Measurements from ENCODE around the gene ADGRB3. TPM values are rescaled to one million over a fixed set of nuclear protein-coding genes. Genes with fewer than 3 reads are reported as not detected.

Gene ADGRB3
- total RNA-seq, 1 donor from 2014 or later = 3.5 TPM

DNA sequence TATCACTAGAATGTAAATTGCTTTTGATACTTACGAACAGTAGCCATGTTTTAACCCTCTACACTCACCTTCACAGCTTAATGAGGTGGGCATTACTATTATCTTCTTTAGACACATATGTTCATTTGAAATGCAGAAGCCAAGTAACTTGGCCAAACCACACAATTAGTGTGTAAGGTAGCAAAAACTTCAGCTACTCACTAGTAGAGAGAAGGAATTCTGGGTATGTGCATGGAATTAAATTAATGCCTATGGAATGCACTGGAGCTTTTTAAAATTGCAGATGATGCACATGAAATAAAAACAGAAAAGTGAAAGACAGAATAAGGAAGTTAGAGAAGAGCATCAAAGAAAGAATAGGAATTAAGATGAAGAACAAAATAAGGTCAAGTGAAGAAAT is 494.0 kb downstream of the ADGRB3 start:
- no peaks in the 10 kb centered on the region for H3K36me3 ChIP-seq
- no peak overlapping the region for H3K4me3 ChIP-seq
- H3K27me3 ChIP-seq = no peaks in the 10 kb centered on the region
- intact Hi-C loops (cut with DNase I) = no loop called here
- no peak overlapping the region for H3K27ac ChIP-seq
- H3K9me3 ChIP-seq = no peaks in the 10 kb centered on the region
- ATAC-seq (no peak), DNase-seq (no peak)
- H3K4me1 ChIP-seq = no peaks in the 10 kb centered on the region
- TF ChIP-seq, protein P1, sequence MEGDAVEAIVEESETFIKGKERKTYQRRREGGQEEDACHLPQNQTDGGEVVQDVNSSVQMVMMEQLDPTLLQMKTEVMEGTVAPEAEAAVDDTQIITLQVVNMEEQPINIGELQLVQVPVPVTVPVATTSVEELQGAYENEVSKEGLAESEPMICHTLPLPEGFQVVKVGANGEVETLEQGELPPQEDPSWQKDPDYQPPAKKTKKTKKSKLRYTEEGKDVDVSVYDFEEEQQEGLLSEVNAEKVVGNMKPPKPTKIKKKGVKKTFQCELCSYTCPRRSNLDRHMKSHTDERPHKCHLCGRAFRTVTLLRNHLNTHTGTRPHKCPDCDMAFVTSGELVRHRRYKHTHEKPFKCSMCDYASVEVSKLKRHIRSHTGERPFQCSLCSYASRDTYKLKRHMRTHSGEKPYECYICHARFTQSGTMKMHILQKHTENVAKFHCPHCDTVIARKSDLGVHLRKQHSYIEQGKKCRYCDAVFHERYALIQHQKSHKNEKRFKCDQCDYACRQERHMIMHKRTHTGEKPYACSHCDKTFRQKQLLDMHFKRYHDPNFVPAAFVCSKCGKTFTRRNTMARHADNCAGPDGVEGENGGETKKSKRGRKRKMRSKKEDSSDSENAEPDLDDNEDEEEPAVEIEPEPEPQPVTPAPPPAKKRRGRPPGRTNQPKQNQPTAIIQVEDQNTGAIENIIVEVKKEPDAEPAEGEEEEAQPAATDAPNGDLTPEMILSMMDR (IDR thresholded peaks at IDR 0.05) = no peak

DNA sequence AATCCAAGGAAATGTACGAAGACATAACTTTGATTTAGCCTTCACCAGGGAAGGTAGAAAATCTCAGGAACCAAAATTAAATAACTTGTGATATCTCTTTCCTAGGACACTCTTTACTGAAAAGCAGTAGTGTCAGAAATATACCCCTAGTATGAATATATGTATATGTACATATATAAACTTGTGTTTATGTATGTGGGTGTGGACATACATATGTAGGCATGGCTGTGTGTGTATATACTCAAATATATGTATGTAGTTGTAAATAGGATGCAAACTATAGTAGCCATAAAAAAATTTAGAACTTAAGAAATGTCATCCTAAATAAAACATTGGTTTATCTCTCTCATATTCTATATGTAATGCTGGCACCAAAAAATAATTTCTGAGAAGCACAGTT is 500.8 kb downstream of the ADGRB3 start:
- intact Hi-C loops (cut with DNase I) = no loop called here
- no peaks in the 10 kb centered on the region for H3K4me1 ChIP-seq
- DNase-seq (no peak), ATAC-seq (no peak)
- H3K27me3 ChIP-seq = no peaks in the 10 kb centered on the region
- no peaks in the 10 kb centered on the region for H3K9me3 ChIP-seq
- TF ChIP-seq, protein P1 (IDR thresholded peaks at IDR 0.05) = no peak
- no peaks in the 10 kb centered on the region for H3K36me3 ChIP-seq
- H3K27ac ChIP-seq = no peak overlapping the region
- no peak overlapping the region for H3K4me3 ChIP-seq

DNA sequence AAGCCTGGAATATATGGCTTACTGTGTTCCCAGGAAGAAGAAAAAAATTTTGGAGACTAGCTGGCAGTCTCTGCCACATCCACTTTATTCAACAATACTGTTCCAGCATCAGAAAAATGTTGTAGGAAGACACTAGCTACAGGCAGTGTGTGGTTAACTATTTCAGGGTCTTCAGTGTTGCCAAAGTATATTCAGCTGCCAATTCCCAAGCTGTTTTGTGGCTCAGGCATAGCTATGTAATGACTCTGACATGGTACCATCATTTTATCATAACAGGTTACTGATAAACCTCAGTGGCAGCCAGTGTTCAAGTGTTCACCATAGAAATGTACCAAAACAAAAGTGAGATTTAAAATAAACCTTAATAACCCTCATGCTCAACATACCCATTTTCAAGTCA is 503.1 kb downstream of the ADGRB3 start:
- H3K4me3 ChIP-seq = no peak overlapping the region
- no peak for ATAC-seq
- no peak for DNase-seq
- TF ChIP-seq, protein P1 (IDR thresholded peaks at IDR 0.05) = no peak
- H3K9me3 ChIP-seq = no peaks in the 10 kb centered on the region
- no peaks in the 10 kb centered on the region for H3K27me3 ChIP-seq
- no peak overlapping the region for H3K27ac ChIP-seq
- intact Hi-C loops (cut with DNase I) = no loop called here
- no peaks in the 10 kb centered on the region for H3K4me1 ChIP-seq
- no peaks in the 10 kb centered on the region for H3K36me3 ChIP-seq

DNA sequence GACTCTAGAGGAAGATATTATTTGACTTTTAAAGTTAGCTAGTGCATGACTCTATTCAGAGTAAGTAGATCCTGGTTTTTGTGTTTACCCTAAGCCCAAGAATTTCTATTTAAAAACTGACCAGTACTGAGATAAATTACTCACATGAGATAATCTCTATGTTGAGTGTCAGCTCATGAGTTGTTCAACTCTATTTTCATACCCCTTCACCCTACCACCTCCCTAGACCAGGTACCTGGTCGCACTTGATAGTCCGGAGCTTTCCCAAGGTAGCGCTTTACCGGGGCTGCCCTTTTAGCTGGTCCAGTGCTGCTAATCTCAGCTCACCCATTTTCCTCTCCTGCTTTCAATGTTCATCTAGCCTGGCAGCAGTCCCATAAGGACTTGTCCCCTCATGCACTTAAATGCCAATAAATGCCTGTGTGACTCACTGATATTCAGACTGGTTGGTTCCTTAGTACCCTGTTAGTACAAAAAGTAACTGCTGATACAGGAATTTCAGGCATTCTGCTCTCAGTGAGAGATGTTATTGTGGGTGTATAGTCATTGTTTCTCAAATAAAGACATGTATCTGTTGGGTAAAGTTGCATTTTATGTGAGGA is 503.9 kb downstream of the ADGRB3 start:
- ATAC-seq (no peak), DNase-seq (no peak)
- Histone ChIP-seq H3K27me3 (no peaks in the 10 kb centered on the region), H3K4me1 (no peaks in the 10 kb centered on the region), H3K36me3 (no peaks in the 10 kb centered on the region), H3K27ac (no peak overlapping the region), H3K4me3 (no peak overlapping the region), H3K9me3 (no peaks in the 10 kb centered on the region)
- intact Hi-C loops (cut with DNase I) = no loop called here
- TF ChIP-seq, protein P1 (IDR thresholded peaks at IDR 0.05) = no peak

DNA sequence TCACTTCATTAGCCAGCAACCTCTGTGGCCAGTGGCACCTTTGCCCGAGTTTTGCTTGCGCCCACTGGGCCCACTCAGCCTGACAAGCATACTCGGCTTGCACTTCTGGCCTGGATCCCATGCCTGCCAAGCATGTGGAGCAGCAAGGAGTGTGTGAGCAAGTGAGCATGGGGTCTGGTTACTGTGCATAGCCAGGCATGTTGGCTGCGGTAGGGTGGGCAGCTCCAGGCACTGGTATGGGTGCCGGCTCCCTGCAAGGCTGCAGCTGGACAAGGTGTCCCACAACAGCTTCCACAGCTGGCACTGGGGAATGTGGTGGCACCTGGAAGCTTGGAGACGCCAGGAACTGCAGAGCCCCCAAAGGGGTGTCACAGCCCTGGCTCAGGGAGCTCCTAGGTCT is 510.0 kb downstream of the ADGRB3 start:
- Histone ChIP-seq H3K4me3 (no peak overlapping the region), H3K27ac (no peak overlapping the region), H3K36me3 (no peaks in the 10 kb centered on the region), H3K27me3 (no peaks in the 10 kb centered on the region), H3K9me3 (no peaks in the 10 kb centered on the region), H3K4me1 (no peaks in the 10 kb centered on the region)
- no peak for DNase-seq
- intact Hi-C loops (cut with DNase I) = no loop called here
- ATAC-seq = no peak
- TF ChIP-seq, protein P1 (IDR thresholded peaks at IDR 0.05) = no peak

DNA sequence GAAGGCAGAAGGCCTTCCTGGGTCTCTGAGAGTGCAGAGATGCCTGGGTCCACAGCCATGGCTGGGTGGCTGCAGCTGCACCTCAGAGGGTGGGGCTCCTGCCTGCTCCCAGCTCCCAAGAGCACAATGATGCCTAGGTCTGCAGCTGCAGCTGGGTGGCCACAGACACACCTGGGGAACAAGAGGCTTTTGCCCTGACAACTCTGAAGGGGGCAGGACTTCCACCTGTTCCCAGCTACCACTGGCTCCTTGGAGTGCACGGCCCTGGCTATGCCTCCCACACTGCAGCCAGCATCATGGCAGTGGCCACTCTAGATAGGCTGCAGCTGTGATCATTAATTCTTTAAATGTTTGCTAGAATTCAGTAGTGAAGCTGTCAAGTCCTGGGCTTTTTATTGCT is 511.3 kb downstream of the ADGRB3 start:
- Histone ChIP-seq H3K27ac (no peak overlapping the region), H3K4me3 (no peak overlapping the region), H3K27me3 (no peaks in the 10 kb centered on the region), H3K36me3 (no peaks in the 10 kb centered on the region), H3K9me3 (no peaks in the 10 kb centered on the region), H3K4me1 (no peaks in the 10 kb centered on the region)
- ATAC-seq = no peak
- DNase-seq = no peak
- intact Hi-C loops (cut with DNase I) = no loop called here
- TF ChIP-seq, protein P1 (IDR thresholded peaks at IDR 0.05) = no peak

Data from upper lobe of right lung (tissue), 1 donor.